ENCODE results near the gene RABGGTA. TPM values are rescaled to one million over a fixed set of nuclear protein-coding genes. Genes with fewer than 3 reads are reported as not detected.

The RABGGTA gene
- total RNA-seq, 1 donor from 2014 or later = 31.1 TPM

GRCh38 chr14:24232645-24233537 is 38.5 kb downstream of the RABGGTA start, which contains the start of gene GMPR2:
GMPR2 (plus strand) TSS chr14:24232929; CDS start chr14:24233254, 325 bp downstream.
- Mint-ChIP-seq H3K36me3 (peaks cover 19% of the 10 kb centered on the region), H3K4me1 (ENCODE audit: unreplicated experiment) (peaks cover 26% of the 10 kb centered on the region), H3K27ac (peak within 1 kb of the TSS; percentile 97), H3K27me3 (no peaks in the 10 kb centered on the region), H3K4me3 (peak within 1 kb of the TSS; percentile 98), H3K9me3 (no peaks in the 10 kb centered on the region)
- DNase-seq (ENCODE audit: extremely low spot score, unreplicated experiment) = no peak
- TF ChIP-seq, protein P1, sequence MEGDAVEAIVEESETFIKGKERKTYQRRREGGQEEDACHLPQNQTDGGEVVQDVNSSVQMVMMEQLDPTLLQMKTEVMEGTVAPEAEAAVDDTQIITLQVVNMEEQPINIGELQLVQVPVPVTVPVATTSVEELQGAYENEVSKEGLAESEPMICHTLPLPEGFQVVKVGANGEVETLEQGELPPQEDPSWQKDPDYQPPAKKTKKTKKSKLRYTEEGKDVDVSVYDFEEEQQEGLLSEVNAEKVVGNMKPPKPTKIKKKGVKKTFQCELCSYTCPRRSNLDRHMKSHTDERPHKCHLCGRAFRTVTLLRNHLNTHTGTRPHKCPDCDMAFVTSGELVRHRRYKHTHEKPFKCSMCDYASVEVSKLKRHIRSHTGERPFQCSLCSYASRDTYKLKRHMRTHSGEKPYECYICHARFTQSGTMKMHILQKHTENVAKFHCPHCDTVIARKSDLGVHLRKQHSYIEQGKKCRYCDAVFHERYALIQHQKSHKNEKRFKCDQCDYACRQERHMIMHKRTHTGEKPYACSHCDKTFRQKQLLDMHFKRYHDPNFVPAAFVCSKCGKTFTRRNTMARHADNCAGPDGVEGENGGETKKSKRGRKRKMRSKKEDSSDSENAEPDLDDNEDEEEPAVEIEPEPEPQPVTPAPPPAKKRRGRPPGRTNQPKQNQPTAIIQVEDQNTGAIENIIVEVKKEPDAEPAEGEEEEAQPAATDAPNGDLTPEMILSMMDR (conservative IDR thresholded peaks at IDR 0.05) = no peak

- Mint-ChIP-seq H3K27ac (peak within 1 kb of the TSS; percentile 97), H3K27me3 (no peaks in the 10 kb centered on the region), H3K9me3 (no peaks in the 10 kb centered on the region), H3K36me3 (peaks cover 18% of the 10 kb centered on the region), H3K4me3 (peak within 1 kb of the TSS; percentile 98), H3K4me1 (ENCODE audit: unreplicated experiment) (peaks cover 27% of the 10 kb centered on the region)
- TF ChIP-seq, protein P1 (conservative IDR thresholded peaks at IDR 0.05) = no peak
- peak; percentile 85 for DNase-seq (ENCODE audit: extremely low spot score, unreplicated experiment)
These were observed 39.2 kb downstream of the RABGGTA start, which contains the start of gene NEDD8 for GRCh38 chr14:24232121-24232644. NEDD8 (minus strand) TSS chr14:24232367; CDS start chr14:24232267, 100 bp downstream.

GRCh38 chr14:24231263-24232120 is 39.9 kb downstream of the RABGGTA start:
- Mint-ChIP-seq H3K27me3 (no peaks in the 10 kb centered on the region), H3K4me3 (peak overlapping the region; percentile 98), H3K27ac (peak overlapping the region; percentile 97), H3K9me3 (no peaks in the 10 kb centered on the region), H3K4me1 (ENCODE audit: unreplicated experiment) (peaks cover 29% of the 10 kb centered on the region), H3K36me3 (peaks cover 15% of the 10 kb centered on the region)
- TF ChIP-seq, protein P1 (conservative IDR thresholded peaks at IDR 0.05) = no peak
- DNase-seq (ENCODE audit: extremely low spot score, unreplicated experiment) = no peak

DNA sequence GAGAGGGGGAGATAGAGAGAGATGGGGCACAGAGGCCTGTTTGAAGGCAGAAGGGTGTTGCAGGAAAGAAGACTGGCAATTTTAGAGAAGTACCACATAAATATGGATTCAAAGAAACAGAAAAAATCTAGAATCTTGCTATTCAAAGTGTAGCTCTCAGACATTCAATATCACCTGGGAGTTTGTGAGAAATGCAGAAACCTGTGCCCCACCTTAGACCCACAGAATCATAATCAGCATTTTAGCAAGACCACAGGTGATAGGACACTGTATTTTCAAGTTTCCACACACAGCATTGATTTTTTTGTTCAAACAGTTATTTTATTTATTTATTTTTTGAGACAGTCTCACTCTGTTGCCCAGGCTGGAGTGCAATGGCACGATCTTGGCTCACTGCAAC is 42.5 kb downstream of the RABGGTA start:
- Mint-ChIP-seq H3K27ac (peak overlapping the region; percentile 51), H3K4me3 (no peak overlapping the region), H3K27me3 (no peaks in the 10 kb centered on the region), H3K4me1 (ENCODE audit: unreplicated experiment) (peaks cover 19% of the 10 kb centered on the region), H3K9me3 (no peaks in the 10 kb centered on the region), H3K36me3 (peaks cover 6% of the 10 kb centered on the region)
- TF ChIP-seq, protein P1 (conservative IDR thresholded peaks at IDR 0.05) = no peak
- DNase-seq (ENCODE audit: extremely low spot score, unreplicated experiment) = no peak

- TF ChIP-seq, protein P1 (conservative IDR thresholded peaks at IDR 0.05) = no peak
- no peak overlapping the region for H3K4me3 Mint-ChIP-seq
- H3K27ac Mint-ChIP-seq = no peak overlapping the region
- H3K27me3 Mint-ChIP-seq = no peaks in the 10 kb centered on the region
- no peaks in the 10 kb centered on the region for H3K9me3 Mint-ChIP-seq
- H3K4me1 Mint-ChIP-seq (ENCODE audit: unreplicated experiment) = peaks cover 12% of the 10 kb centered on the region
- no peak for DNase-seq (ENCODE audit: extremely low spot score, unreplicated experiment)
- H3K36me3 Mint-ChIP-seq = peaks cover 6% of the 10 kb centered on the region
These were observed 44.9 kb downstream of the RABGGTA start for GRCh38 chr14:24226473-24226872.

Data from type B pancreatic cell (in vitro differentiated cells).